PC-3 (cell line): Measurements from ENCODE around the gene BBLN. TPM values are rescaled to one million over a fixed set of nuclear protein-coding genes. Genes with fewer than 3 reads are reported as not detected.

Experiments
- ATAC-seq: fragments of 200-7000 bp; cut with Tn5 transposase; 2 replicates; pipeline ENCODE4 v1.9.1; 2020; ENCODE audit warnings: mild to moderate bottlenecking, moderate library complexity
- BruUV-seq: library from RNA; stranded (reverse); fragments of 400-500 nt; replicated peaks from 2 replicates; lab custom pipeline; 2021; lab: Mats Ljungman, UMichigan
- CTCF ChIA-PET: fragments of 300-600 bp; sonication (Branson Sonifier 250); formaldehyde crosslinking; loops from one replicate; lab custom pipeline; 2022; ENCODE audit warnings: antibody characterized with exemption; lab: Charles Lee
- POLR2A ChIA-PET: fragments of 300-600 bp; sonication (Branson Sonifier 250); formaldehyde crosslinking; loops from one replicate; lab custom pipeline; 2022; ENCODE audit warnings: antibody characterized with exemption; ENCODE audit not compliant: unreplicated experiment; lab: Charles Lee
- DNase-seq: peaks from one replicate; pipeline ENCODE4 v3.0.0-alpha.2; 2015
- H2AFZ ChIP-seq: fragments of 300-600 bp; sonication (generic); 2 replicates; pipeline ENCODE4 v1.6.0; 2016; ENCODE audit warnings: antibody characterized with exemption, low read length
- H3F3A ChIP-seq: fragments of 300-600 bp; sonication (generic); one replicate; pipeline ENCODE4 v1.6.0; 2017; ENCODE audit warnings: antibody characterized with exemption, low read length, control low read depth, mild to moderate bottlenecking; ENCODE audit not compliant: unreplicated experiment
- H3K27ac ChIP-seq: fragments of 300-600 bp; sonication (generic); 2 replicates; pipeline ENCODE4 v1.5.1; 2016; ENCODE audit warnings: mild to moderate bottlenecking, low read length
- H3K27me3 ChIP-seq: fragments of 300-600 bp; sonication (generic); 2 replicates; pipeline ENCODE4 v1.6.1; 2016; ENCODE audit warnings: low read length, mixed read lengths
- H3K36me3 ChIP-seq: fragments of 300-600 bp; sonication (generic); 2 replicates; pipeline ENCODE4 v1.6.1; 2016; ENCODE audit warnings: low read depth, mixed run types, low read length, mixed read lengths
- H3K4me1 ChIP-seq: fragments of 300-600 bp; sonication (generic); 2 replicates; pipeline ENCODE4 v1.5.1; 2016; ENCODE audit warnings: low read length; ENCODE audit not compliant: insufficient read depth
- H3K4me2 ChIP-seq: fragments of 300-600 bp; sonication (generic); 2 replicates; pipeline ENCODE4 v1.6.0; 2016; ENCODE audit warnings: low read length
- H3K4me3 ChIP-seq: fragments of 300-600 bp; sonication (generic); 2 replicates; pipeline ENCODE4 v1.5.1; 2016; ENCODE audit warnings: mild to moderate bottlenecking, low read length, mixed read lengths
- H3K79me2 ChIP-seq: fragments of 300-600 bp; sonication (generic); 2 replicates; pipeline ENCODE4 v1.6.1; 2017; ENCODE audit warnings: low read length, mixed read lengths
- H3K9ac ChIP-seq: fragments of 300-600 bp; sonication (generic); 2 replicates; pipeline ENCODE4 v1.6.0; 2016; ENCODE audit warnings: mild to moderate bottlenecking, low read length
- H3K9me2 ChIP-seq: fragments of 300-600 bp; sonication (generic); replicated peaks from 2 replicates; pipeline ENCODE4 v1.6.1; 2016; ENCODE audit warnings: mixed run types, low read length, mixed read lengths
- H3K9me3 ChIP-seq: fragments of 300-600 bp; sonication (generic); 2 replicates; pipeline ENCODE4 v1.6.1; 2016; ENCODE audit warnings: low read length, mixed read lengths
- H4K20me1 ChIP-seq: fragments of 300-600 bp; sonication (generic); 2 replicates; pipeline ENCODE4 v1.6.1; 2016; ENCODE audit warnings: low read length, mixed read lengths
- CTCF ChIP-seq: fragments of 300-600 bp; sonication (generic); conservative IDR thresholded peaks from 2 replicates; pipeline ENCODE4 v1.5.1; 2017; ENCODE audit warnings: antibody characterized with exemption, low read depth, mild to moderate bottlenecking, low read length
- EZH2 ChIP-seq: fragments of 300-600 bp; sonication (generic); IDR thresholded peaks from one replicate; pipeline ENCODE4 v1.6.1; 2017; ENCODE audit warnings: antibody characterized with exemption, mild to moderate bottlenecking, low read length; ENCODE audit not compliant: unreplicated experiment
- EZH2phosphoT487 ChIP-seq: fragments of 300-600 bp; sonication (generic); IDR thresholded peaks from 2 replicates; pipeline ENCODE4 v1.6.1; 2018; ENCODE audit warnings: mild to moderate bottlenecking, antibody characterized with exemption, low read length, borderline replicate concordance
- intact Hi-C: fragments of 100-400 bp; cut with micrococcal nuclease; formaldehyde crosslinking; loops from 2 replicates; pipeline ENCODE4 v1.9.0; 2023
- total RNA-seq: library from RNA; depleted of rRNA; stranded (reverse); fragments of >200 nt; gene quantifications from 2 replicates; pipeline ENCODE4 v1.2.3, GENCODE V29; 2014

BBLN gene
- total RNA-seq, 1 experiment from 2014 or later = 158 TPM

GRCh38 chr9:128164307-128164885, 4.3 kb downstream of the BBLN start:
- no peaks in the 10 kb centered on the region for H3K9me3 ChIP-seq
- H3K4me2 ChIP-seq = no peak overlapping the region
- H3K27me3 ChIP-seq = no peaks in the 10 kb centered on the region
- no peaks in the 10 kb centered on the region for H3K9me2 ChIP-seq
- no peaks in the 10 kb centered on the region for H4K20me1 ChIP-seq
- H3K9ac ChIP-seq = no peak overlapping the region
- H2AFZ ChIP-seq = no peak overlapping the region
- no peak overlapping the region for H3K27ac ChIP-seq
- ATAC-seq (no peak), DNase-seq (no peak)
- H3K79me2 ChIP-seq = peaks cover 22% of the 10 kb centered on the region
- ChIA-PET POLR2A (no interaction called here), CTCF (no interaction called here)
- BruUV-seq = no TSS peak
- no peak overlapping the region for H3K4me3 ChIP-seq
- intact Hi-C loops = loop anchor here (5.0 kb wide), 1 partner anchor 37 kb away; the partner anchor contains the start of gene PTGES2
- H3F3A ChIP-seq = no peaks in the 10 kb centered on the region
- TF ChIP-seq CTCF (no peak), EZH2 (no peak), EZH2phosphoT487 (no peak)
- H3K4me1 ChIP-seq = peaks cover 17% of the 10 kb centered on the region
- peaks cover 7% of the 10 kb centered on the region for H3K36me3 ChIP-seq

- ChIA-PET CTCF (no interaction called here), POLR2A (no interaction called here)
- H3K27me3 ChIP-seq = no peaks in the 10 kb centered on the region
- TF ChIP-seq EZH2 (no peak), EZH2phosphoT487 (no peak), CTCF (no peak)
- no peak overlapping the region for H3K4me2 ChIP-seq
- no peaks in the 10 kb centered on the region for H3K9me3 ChIP-seq
- H3K79me2 ChIP-seq = peaks cover 12% of the 10 kb centered on the region
- no peak overlapping the region for H3K9ac ChIP-seq
- intact Hi-C loops = no loop called here
- H3F3A ChIP-seq = no peaks in the 10 kb centered on the region
- BruUV-seq = TSS peak; percentile 50
- no peaks in the 10 kb centered on the region for H3K9me2 ChIP-seq
- H3K4me3 ChIP-seq = no peak overlapping the region
- ATAC-seq (no peak), DNase-seq (no peak)
- H4K20me1 ChIP-seq = no peaks in the 10 kb centered on the region
- peaks cover 10% of the 10 kb centered on the region for H3K4me1 ChIP-seq
- H2AFZ ChIP-seq = no peak overlapping the region
- H3K36me3 ChIP-seq = peaks cover 7% of the 10 kb centered on the region
- H3K27ac ChIP-seq = no peak overlapping the region
Measured at GRCh38 chr9:128166169-128166568, 6.1 kb downstream of the BBLN start.

GRCh38 chr9:128167209-128167608, 7.1 kb downstream of the BBLN start:
- ATAC-seq (no peak), DNase-seq (no peak)
- H3F3A ChIP-seq = no peaks in the 10 kb centered on the region
- ChIA-PET POLR2A (no interaction called here), CTCF (no interaction called here)
- intact Hi-C loops = no loop called here
- no peaks in the 10 kb centered on the region for H3K27me3 ChIP-seq
- no peak overlapping the region for H3K4me2 ChIP-seq
- H3K36me3 ChIP-seq = peaks cover 7% of the 10 kb centered on the region
- H3K79me2 ChIP-seq = peaks cover 3% of the 10 kb centered on the region; the same call in 1 of the 2 replicates
- no peak for TF ChIP-seq CTCF
- BruUV-seq = no TSS peak
- H4K20me1 ChIP-seq = no peaks in the 10 kb centered on the region
- no peak overlapping the region for H3K4me3 ChIP-seq
- H3K4me1 ChIP-seq = peaks cover 2% of the 10 kb centered on the region
- no peak overlapping the region for H3K27ac ChIP-seq
- no peaks in the 10 kb centered on the region for H3K9me3 ChIP-seq
- no peaks in the 10 kb centered on the region for H3K9me2 ChIP-seq
- H3K9ac ChIP-seq = no peak overlapping the region
- no peak overlapping the region for H2AFZ ChIP-seq
